GM21423 (cell line): Measurements from ENCODE around the gene SLC2A2.
"Not testable (repeated sequence)": the region's sequence is repeated elsewhere in the genome, so short reads cannot be mapped to it uniquely, and the experiment has no call there.

Experiments used
- ATAC-seq: cut with Tn5 transposase; IDR thresholded peaks from one replicate; pipeline ENCODE4 v1.9.1; 2021; ENCODE audit warnings: mild to moderate bottlenecking, moderate library complexity; ENCODE audit not compliant: unreplicated experiment

SLC2A2 gene

DNA sequence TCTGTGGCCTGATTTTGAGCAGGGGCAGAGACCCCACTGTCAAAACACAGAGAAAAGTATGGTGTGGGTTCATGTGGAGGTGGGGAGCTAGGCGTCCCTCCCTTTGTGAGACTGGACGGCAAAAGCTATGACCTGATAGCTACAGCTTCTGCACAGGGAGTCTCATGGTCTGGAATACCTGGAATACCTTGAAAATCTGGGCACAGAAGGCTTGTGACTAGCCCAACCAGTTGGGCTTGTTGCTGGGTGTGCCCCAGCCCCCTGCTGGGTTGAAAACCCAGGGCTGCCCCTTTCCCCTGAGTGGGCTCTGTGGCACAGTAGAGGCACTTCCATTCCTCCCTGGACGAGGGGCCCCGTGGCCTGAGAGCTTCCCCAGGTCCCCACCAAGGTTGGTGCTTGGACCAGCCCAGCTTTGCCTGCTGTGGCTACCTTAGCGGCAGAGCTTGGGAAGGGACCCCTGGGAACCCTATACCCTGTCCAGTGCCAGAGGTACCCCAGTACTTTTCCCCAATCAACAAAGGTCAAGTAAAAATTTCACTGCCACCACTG lies 37.3 kb downstream of the SLC2A2 start:
- ATAC-seq = no peak

DNA sequence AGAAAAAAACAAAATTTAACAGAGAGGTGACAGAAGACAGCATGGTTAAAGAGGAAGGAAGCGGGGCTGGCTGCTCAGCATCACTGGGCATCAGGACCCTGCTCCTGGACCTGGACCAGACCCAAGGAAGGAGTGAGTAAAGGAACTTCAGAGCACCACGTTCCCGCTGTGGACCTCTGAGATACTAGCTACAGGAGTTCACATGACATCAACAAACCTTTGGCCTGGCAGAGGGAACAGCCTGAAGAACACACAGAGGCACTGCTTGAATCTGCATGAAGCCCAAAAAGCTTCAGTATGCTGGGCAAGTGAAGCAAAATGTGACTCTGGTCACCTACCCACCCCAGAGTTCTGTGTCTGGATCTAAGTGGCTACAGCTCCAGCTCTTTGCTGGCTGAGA lies 38.1 kb downstream of the SLC2A2 start:
- no peak for ATAC-seq

DNA sequence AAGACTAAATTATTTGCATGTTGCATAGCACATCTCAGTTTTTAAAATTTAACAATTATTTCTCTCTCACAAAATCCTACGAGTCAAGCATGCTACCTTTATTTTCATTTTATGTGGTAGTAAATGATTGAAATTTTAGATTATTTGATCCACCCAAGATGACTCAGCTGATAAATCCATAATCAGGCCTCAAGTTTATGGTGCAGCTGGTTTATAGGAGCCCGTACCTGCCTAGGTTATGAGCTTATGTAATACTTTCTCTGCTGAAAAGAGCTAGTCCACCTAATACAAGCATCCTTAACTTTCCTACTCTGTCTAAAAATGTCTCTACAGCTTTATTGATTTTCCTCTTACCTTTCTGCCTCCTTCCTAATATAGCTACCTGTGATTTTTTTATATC lies 41.2 kb downstream of the SLC2A2 start:
- no peak for ATAC-seq

DNA sequence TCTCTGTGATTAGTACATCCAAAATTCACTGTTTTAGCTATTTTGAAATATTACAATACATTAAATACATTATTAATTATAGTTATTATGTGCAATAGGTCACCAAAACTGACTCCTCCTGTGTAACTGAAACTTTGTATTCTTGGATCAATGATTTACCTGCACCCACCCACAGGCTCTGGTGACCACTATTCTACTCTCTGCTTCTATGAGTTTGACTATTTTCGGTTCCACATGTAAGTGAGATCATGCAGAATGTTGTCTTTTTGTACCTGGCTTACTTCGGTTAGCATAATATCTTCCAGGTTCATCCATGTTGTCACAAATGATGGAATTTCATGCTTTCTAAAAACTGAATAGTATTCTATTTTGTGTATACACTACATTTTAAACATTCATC lies 43.8 kb downstream of the SLC2A2 start:
- ATAC-seq = peak; percentile 99

DNA sequence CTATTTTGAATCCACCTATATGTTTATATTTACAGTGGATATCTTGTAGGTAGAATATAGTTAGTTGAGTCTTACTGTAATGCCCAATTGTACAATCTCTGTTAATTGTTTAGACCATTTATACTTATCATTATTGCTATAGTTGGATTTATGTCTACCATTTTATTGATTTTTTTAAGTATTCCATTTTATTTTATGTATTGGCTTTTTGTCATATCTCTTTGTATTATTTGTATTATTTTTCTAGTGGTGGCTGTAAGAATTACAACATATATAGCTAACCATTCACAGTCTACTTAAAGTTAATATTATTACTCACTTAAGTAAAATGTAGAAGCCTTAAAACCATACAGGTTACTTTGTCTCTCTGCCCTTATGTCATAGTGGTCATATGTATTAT lies 46.1 kb downstream of the SLC2A2 start:
- no peak for ATAC-seq

DNA sequence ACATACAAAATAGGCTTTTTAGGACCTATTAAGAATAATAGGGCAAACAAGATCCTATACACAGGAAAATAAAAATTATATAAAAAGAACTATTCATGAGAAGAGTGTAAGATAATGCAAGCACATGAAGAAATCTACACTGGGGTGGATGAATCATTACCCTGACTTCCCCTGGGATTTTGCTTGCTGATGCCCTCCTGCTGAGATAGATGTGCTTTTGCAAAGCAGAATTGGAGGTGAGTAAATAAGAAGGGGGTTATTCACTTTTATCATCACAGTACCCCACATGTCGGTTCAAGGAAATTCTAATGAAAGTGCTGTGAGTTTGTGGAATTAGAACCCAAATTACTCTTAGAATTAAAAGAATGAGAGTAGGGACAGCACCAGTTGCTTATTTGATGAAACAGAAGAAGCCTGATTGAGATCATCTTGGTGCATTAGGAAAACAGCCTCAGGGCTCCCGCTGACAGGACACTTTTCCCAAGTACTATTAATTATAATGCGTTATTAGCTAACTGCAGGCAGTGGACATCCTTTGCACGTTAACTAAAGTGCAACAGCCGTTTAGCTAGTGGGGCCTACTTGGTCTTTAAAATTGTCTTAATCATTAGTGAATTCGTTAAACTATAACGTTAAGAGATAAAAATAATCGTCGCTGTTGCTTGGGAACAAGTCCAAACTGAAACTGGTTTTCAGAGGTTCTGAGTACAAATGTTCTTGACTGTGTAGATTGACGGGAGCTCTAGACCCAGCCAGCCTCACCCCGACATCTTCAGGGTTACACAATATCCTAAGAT lies 48.4 kb downstream of the SLC2A2 start:
- ATAC-seq = no peak

DNA sequence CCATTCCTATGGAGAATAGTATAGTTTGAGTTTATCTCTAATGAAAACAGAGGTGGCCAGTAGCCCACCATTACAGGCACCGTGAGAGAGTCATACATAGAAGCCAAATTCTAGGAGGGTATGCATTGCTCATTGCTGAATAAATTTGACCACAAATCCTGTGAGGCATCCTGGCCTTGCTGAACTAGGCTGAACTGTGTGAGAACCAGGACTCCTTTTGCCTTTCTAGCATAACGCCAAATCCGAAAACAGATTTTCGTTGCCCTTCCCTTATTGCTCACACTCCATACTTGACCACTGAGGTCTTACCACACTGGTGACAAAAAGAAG lies 50.4 kb downstream of the SLC2A2 start:
- ATAC-seq = no peak

DNA sequence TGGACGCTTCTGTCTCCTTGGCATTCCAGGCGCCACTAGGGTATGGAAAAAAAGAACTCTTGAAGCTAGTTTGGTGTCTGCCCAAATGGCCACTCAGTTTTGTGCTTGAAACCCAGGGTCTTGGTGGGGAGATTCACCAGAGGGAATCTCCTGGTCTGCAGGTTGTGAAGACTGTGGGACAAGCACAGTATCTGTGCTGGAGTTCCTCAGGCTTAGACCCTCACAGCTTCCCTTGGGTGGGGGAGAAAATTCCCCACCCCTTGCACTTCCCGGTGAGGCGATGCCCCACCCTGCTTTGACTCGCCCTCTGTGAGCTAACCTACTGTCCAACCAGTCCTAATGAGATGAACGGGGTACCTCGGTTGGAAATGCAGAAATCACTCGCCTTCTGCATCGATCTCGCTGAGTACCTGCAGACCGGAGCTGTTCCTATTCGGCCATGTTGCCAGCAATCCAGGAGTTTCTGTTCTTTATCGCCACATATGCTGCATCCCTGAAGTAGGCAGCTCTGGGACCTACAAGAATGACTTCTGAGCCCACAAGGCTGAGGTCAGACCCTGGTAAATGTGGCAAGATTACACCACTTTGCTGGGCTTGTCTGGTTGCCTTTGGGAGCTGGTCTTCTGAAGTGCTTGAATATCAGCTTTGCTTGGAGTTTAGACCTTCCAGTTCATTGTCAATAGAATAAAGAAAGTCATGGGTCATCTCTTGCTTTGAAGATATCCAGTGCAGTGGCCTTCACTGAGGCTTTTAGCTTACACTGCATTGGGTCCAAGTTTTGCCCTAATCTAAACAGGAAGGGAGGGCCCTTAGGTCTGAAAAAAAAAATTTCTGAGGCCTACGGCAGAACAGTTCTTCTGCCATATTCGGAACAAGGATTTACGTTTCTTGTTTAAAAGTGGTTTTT lies 51.0 kb downstream of the SLC2A2 start:
- ATAC-seq = no peak

DNA sequence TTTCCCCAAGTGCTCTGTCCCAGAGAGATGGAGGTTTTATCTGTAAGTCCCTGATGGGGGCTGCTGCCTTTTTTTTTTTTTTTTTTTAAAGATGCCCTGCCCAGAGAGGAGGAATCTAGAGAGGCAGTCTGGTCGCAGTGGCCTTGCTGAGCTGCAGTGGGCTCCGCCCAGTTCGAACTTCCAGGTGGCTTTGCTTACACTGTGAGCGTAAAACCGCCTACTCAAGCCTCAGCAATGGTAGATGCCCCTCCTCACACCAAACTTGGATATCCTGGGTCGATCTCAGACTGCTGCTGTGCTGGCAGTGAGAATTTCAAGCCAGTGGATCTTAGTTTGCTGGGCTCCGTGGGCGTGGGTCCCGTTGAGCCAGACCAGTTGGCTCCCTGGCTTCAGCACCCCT lies 51.6 kb downstream of the SLC2A2 start:
- ATAC-seq = no peak

DNA sequence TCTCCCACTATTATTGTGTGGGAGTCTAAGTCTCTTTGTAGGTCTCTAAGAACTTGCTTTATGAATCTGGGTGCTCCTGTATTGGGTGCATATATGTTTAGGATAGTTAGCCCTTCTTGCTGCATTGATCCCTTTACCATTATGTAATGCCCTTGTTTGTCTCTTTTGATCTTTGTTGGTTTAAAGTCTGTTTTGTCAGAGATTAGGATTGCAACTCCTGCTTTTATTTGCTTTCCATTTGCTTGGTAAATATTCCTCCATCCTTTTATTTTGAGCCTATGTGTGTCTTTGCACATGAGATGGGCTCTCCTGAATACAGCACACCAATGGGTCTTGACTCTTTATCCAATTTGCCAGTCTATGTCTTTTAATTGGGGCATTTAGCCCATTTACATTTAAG lies 53.6 kb downstream of the SLC2A2 start:
- not testable (repeated sequence) for ATAC-seq

DNA sequence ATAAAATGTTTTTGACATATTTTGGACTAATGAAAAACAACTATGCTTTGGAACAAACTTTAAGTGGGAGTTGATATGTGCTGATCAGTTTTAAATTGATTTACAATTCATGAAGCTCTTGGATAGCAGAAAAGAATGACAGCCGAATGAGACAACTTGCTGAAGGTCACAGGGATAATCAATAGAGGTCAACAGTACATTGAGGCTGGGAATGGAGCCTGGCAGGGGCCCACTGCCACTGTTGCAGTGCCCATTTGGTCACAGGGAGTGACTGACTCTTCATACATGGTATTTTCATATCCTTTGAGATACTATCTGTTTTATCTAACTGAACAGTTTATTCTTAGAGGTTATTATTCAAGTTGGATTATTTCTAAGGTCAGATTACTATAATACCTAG lies 59.4 kb downstream of the SLC2A2 start:
- no peak for ATAC-seq

DNA sequence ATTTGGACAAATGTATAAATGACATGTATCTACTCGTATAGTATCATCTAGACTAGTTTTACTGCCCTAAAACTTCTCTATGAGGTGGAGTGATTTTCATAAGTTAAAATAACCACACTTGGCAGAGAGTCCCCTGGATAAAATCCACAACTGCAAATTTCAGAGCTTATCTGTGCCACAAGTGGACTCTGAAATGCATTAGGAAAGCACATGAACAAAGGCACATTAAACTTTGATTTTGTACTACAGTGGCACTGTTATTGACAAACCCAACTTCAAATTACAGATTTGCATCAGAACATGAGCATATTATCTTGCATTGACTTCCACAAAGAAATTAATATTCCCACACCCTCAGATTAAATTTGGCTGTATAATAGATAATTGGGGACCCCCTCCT lies 60.0 kb downstream of the SLC2A2 start:
- ATAC-seq = no peak

DNA sequence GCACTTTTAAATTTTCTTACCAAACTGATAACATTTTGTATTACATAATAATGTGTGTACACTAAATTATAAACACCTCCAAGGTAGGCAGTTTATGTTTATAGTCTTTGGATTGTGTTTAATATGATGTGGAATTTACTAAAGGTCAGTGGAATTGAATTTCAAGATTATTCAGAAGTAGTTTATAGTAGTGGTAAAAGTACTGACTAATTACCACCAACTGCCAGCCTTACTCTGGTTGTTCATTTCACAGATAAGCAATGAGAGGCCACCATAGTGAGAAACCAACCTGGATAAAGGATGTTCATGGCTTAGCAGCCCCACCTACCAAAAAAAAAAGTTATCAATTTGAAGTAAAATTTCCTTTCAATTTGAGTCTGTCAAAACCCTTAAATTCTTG lies 64.1 kb downstream of the SLC2A2 start:
- no peak for ATAC-seq

DNA sequence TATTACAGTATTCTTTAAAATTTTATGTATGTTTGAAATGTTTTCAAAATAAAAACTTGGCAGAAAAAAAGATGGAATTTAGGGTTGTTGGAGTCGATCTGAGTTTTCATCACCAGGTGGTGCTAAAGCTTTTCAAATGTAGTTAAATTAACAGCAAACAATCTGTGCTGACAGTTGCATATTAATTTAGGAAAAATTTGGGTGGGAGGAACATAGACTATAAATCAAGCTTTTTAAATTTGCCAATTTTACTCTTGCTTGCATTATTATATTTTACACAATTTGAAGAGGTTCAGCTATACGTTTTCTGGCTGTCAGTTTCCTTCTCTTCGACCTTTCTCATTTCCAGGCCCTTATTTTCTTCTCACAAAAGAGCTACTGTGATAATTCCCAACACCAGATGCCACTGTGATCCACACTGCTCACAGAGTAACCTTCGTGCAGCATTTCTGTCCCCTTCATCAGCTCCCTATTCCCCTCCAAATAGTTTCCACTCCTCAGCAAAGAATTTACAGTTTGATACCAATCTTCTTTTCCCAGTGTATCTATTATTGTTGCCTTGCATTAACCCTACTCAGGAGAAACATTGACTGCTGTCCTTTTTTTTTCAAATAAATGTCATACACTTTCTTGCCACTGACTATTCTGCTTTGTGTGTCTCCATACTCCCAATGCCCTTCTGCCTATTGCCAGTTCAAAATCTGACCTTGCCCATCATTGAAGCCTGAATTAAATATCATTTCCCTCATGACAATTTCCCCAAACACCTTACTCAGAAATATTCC lies 64.7 kb downstream of the SLC2A2 start:
- no peak for ATAC-seq

DNA sequence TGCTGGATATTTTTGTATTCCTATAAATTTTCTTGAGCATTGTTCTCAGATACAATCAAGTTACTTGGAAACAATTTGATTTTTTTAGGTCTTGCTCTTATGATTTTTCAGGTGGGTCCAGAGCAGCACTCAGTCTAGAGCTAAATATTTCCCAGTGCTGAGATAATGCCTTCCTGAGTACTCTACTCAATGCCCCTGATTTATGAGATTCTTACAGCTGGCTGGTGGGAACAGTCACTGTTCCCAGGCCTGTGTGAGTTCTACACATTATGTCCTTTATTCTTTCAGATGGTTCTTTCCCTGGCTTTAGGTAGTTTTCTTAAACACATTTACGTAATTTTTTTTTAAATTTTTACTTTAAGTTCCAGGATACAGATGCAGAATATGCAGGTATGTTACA lies 67.1 kb downstream of the SLC2A2 start:
- ATAC-seq = no peak

DNA sequence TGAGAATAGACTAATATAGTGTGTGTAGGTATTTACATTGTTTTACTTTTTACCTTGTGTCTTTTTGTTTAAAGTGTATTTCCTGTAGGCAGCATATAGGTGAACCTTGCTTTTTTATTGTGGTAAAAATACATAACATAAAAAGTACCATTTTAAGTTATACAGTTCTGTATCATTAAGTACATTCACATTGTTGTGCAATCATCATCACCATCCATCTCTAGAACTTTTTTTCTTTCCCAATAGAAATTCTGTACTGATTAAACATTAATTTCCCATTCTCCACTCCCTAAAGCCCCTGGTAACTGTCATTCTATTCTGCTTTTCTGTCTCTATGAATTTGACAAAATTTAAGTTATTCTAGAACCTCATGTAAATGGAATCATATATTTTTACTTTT lies 69.9 kb downstream of the SLC2A2 start:
- no peak for ATAC-seq

DNA sequence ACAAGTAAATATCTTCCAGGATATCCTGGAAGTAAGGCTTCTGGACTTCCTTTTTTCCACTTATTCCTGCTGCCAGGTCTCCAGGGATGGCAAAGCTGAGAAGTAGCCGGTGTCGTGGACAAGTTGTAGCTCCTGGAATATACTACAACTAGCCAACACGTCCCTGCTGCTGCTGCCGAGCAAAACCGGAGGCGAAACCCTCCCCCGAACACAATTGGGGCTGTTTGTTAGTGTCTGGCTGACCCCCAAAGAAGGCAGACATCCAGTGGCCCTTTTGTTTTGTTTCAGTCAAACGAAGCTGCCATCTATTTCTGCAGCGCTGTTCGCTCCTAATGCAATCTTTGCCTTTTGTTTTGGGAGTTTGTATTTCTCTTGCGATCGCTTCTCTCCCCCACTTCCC lies 72.8 kb downstream of the SLC2A2 start:
- no peak for ATAC-seq

DNA sequence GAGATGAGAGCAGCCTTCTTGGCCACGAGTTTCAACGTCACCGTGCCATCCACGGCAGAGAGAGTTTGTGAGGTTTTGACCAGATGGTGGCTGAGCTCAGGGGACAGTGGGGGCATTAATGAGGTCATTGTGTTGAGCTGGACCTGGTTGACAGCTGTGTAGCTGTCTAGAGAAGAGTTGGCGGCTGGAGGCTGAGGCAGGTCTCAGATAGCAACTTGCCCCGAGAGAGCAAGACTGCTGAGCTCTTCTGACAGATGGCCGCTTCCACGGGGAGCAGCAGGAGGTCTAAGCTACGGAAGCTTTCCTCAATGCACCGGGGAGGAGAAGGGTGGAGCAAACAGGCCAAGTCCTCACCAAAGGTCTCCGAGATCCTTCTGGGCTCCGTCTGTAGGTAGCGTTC lies 73.3 kb downstream of the SLC2A2 start:
- ATAC-seq = no peak

DNA sequence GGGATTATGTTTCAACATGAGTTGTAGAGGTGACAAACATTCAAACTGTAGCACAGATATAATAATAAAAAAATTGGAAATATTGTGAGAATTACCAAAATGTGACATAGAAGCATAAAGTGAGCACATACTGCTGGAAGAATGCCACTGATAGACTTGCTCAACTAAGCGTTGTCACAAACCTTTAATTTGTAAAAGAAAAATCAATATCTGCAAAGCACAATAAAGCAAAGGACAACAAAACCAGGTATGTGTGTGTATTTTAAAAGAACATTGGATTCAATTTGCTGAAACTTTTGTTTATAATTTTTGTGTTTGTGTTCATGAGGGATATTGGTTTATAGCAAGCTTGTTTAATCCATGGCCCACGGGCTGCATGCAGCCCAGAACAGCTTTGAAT lies 77.3 kb downstream of the SLC2A2 start:
- no peak for ATAC-seq

DNA sequence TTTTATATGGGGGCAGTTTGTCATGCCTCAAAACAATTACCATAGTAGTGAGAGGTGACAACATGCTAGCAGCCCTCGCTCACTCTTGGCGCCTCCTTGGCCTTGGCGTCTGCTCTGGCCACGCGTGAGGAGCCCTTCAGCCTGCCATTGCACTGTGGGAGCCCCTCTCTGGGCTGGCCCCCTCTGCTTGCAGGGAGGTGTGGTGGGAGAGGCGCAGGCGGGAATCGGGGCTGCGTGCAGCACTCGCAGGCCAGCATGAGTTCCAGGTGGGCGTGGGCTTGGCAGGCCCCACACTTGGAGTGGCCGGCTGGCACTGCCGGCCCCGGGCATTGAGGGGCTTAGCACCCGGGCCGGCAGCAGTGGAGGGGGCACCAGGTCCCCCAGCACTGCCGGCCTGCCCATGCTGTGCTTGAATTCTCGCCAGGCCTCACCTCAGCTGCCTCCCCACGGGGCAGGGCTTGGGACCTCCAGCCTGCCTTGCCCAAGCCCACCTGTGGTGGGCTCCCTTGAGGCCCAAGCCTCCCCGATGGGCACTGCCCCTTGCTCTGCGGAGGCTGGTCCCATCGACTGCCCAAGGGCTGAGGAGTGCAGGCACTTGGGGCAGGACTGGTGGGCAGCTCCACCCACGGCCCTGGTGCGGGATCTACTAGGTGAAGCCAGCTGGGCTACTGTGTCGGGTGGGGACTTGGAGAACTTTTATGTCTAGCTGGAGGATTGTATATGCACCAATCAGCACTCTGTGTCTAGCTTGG lies 79.3 kb downstream of the SLC2A2 start:
- ATAC-seq = no peak
